Osteoblast (primary cell): ENCODE measurements around the gene ANKRD40. TPM values are rescaled to one million over a fixed set of nuclear protein-coding genes. Genes with fewer than 3 reads are reported as not detected.

Experiments
- DNase-seq: peaks from one replicate; pipeline ENCODE4 v3.0.0; 2011; ENCODE audit warnings: low spot score, mixed read lengths; ENCODE audit not compliant: insufficient read length; ENCODE audit errors: missing footprints
- H2AFZ ChIP-seq: 2 replicates; pipeline ENCODE4 v1.6.0; 2011; ENCODE audit warnings: mild to moderate bottlenecking, low read length
- H3K27ac ChIP-seq: 2 replicates; pipeline ENCODE4 v1.5.1; 2011; ENCODE audit warnings: mild to moderate bottlenecking, low read depth, low read length, moderate library complexity
- H3K27me3 ChIP-seq: 2 replicates; pipeline ENCODE4 v1.6.0; 2012; ENCODE audit warnings: mild to moderate bottlenecking, control low read depth, inconsistent platforms, low read length, moderate library complexity; ENCODE audit not compliant: insufficient read depth
- H3K36me3 ChIP-seq: 2 replicates; pipeline ENCODE4 v1.5.1; 2011; ENCODE audit warnings: mild to moderate bottlenecking, low read length, control low read depth, moderate library complexity; ENCODE audit not compliant: insufficient read depth
- H3K4me1 ChIP-seq: 2 replicates; pipeline ENCODE4 v1.5.1; 2011; ENCODE audit warnings: mild to moderate bottlenecking, low read length, control low read depth, moderate library complexity; ENCODE audit not compliant: insufficient read depth
- H3K4me2 ChIP-seq: 2 replicates; pipeline ENCODE4 v1.6.0; 2011; ENCODE audit warnings: mild to moderate bottlenecking, low read length; ENCODE audit not compliant: insufficient read depth
- H3K4me3 ChIP-seq: fragments of 200-600 bp; sonication (generic); 3 replicates; pipeline ENCODE4 v1.5.1; 2012; ENCODE audit warnings: mild to moderate bottlenecking, low read length, inconsistent platforms; ENCODE audit not compliant: insufficient read depth
- H3K79me2 ChIP-seq: 2 replicates; pipeline ENCODE4 v1.6.0; 2012; ENCODE audit warnings: mild to moderate bottlenecking, low read length, control low read depth, inconsistent platforms; ENCODE audit not compliant: insufficient read depth
- H3K9me3 ChIP-seq: 2 replicates; pipeline ENCODE4 v1.5.1; 2011; ENCODE audit warnings: low read depth, low read length, control low read depth
- H4K20me1 ChIP-seq: 2 replicates; pipeline ENCODE4 v1.6.0; 2012; ENCODE audit warnings: mild to moderate bottlenecking, low read length, control low read depth; ENCODE audit not compliant: insufficient read depth
- CTCF ChIP-seq: IDR thresholded peaks from 2 replicates; pipeline ENCODE4 v1.5.1; 2011; ENCODE audit warnings: mild to moderate bottlenecking, low read depth, low read length, moderate library complexity; ENCODE audit errors: extremely low read depth
- total RNA-seq: library from RNA; depleted of rRNA; stranded (reverse); fragments of >200 nt; gene quantifications from 2 replicates; pipeline ENCODE4 v1.2.3, GENCODE V29; 2012

Gene ANKRD40
- total RNA-seq, 1 donor = 42.7 TPM

GRCh38 chr17:50685334-50685665 lies 22.4 kb downstream of the ANKRD40 start:
- Histone ChIP-seq H3K27ac (no peak overlapping the region), H3K4me1 (peaks cover 41% of the 10 kb centered on the region), H3K27me3 (no peaks in the 10 kb centered on the region), H3K4me2 (no peak overlapping the region), H3K36me3 (no peaks in the 10 kb centered on the region), H3K4me3 (no peak overlapping the region), H3K9me3 (no peaks in the 10 kb centered on the region), H2AFZ (no peak overlapping the region), H3K79me2 (no peaks in the 10 kb centered on the region), H4K20me1 (no peaks in the 10 kb centered on the region)
- TF ChIP-seq CTCF = no peak
- DNase-seq = no peak

- Histone ChIP-seq H3K27ac (no peak overlapping the region), H3K79me2 (no peaks in the 10 kb centered on the region), H3K36me3 (no peaks in the 10 kb centered on the region), H3K4me2 (no peak overlapping the region), H3K4me3 (no peak overlapping the region), H4K20me1 (no peaks in the 10 kb centered on the region), H2AFZ (no peak overlapping the region), H3K9me3 (no peaks in the 10 kb centered on the region), H3K4me1 (peaks cover 37% of the 10 kb centered on the region), H3K27me3 (no peaks in the 10 kb centered on the region)
- no peak for DNase-seq
- no peak for TF ChIP-seq CTCF
These were observed 22.9 kb downstream of the ANKRD40 start for GRCh38 chr17:50684612-50685333.

- Histone ChIP-seq H3K36me3 (no peaks in the 10 kb centered on the region), H3K4me2 (no peak overlapping the region), H2AFZ (no peak overlapping the region), H3K79me2 (no peaks in the 10 kb centered on the region), H3K27me3 (no peaks in the 10 kb centered on the region), H3K4me3 (no peak overlapping the region), H4K20me1 (no peaks in the 10 kb centered on the region), H3K27ac (no peak overlapping the region), H3K4me1 (peaks cover 32% of the 10 kb centered on the region), H3K9me3 (no peaks in the 10 kb centered on the region)
- TF ChIP-seq CTCF = no peak
- DNase-seq = no peak
These were observed 23.5 kb downstream of the ANKRD40 start for GRCh38 chr17:50684288-50684611.

- H2AFZ ChIP-seq = no peak overlapping the region
- no peak for DNase-seq
- no peaks in the 10 kb centered on the region for H3K9me3 ChIP-seq
- H4K20me1 ChIP-seq = no peaks in the 10 kb centered on the region
- no peak overlapping the region for H3K4me2 ChIP-seq
- no peak overlapping the region for H3K27ac ChIP-seq
- no peaks in the 10 kb centered on the region for H3K27me3 ChIP-seq
- TF ChIP-seq CTCF = no peak
- no peaks in the 10 kb centered on the region for H3K79me2 ChIP-seq
- H3K36me3 ChIP-seq = no peaks in the 10 kb centered on the region
- H3K4me1 ChIP-seq = peaks cover 28% of the 10 kb centered on the region
- H3K4me3 ChIP-seq = no peak overlapping the region
These were observed 24.1 kb downstream of the ANKRD40 start for GRCh38 chr17:50683434-50684287.
